Thoracic aorta (tissue), 2 donors: ENCODE data around the gene DRICH1. TPM values are rescaled to one million over a fixed set of nuclear protein-coding genes. Genes with fewer than 3 reads are reported as not detected.

Experiments
- ATAC-seq: fragments of 150-250 bp; one replicate; pipeline ENCODE4 v1.8.0; 2017; ENCODE audit warnings: low read depth; ENCODE audit not compliant: insufficient number of reproducible peaks, low FRiP score
- DNase-seq: peaks from one replicate; pipeline ENCODE4 v3.0.0-alpha.2; 2020; ENCODE audit warnings: low spot score
- H3K27ac ChIP-seq, 2 donors: fragments of 200-600 bp; sonication (generic); 1 replicate in 1 of 2; 2 replicates in 1 of 2; pipeline ENCODE4 v1.5.1; 2016; ENCODE audit warnings: mild to moderate bottlenecking in 2 of 2, moderate library complexity in 2 of 2
- H3K27me3 ChIP-seq: fragments of 200-600 bp; sonication (generic); replicated peaks from 2 replicates; pipeline ENCODE4 v1.6.0; 2016; ENCODE audit warnings: mild to moderate bottlenecking; ENCODE audit not compliant: insufficient read depth
- H3K36me3 ChIP-seq: fragments of 200-600 bp; sonication (generic); one replicate; pipeline ENCODE4 v1.5.1; 2016
- H3K4me1 ChIP-seq, 2 donors: fragments of 200-600 bp; sonication (generic); 1 replicate in 1 of 2; 2 replicates in 1 of 2; pipeline versions ENCODE4 v1.5.1 to v1.6.0; 2016; ENCODE audit warnings: low read depth in 2 of 2, mild to moderate bottlenecking in 1 of 2; ENCODE audit not compliant: control insufficient read depth in 1 of 2
- H3K4me3 ChIP-seq: fragments of 200-600 bp; sonication (generic); 2 replicates; pipeline ENCODE4 v1.5.1; 2016; ENCODE audit warnings: mild to moderate bottlenecking
- H3K9me3 ChIP-seq: fragments of 200-600 bp; sonication (generic); 2 replicates; pipeline ENCODE4 v1.5.1; 2016
- total RNA-seq, 2 donors: library from RNA; depleted of rRNA; stranded (reverse); fragments of >200 nt; gene quantifications; one replicate each; pipeline versions ENCODE4 v1.1.0 to v1.2.3, GENCODE V29; 2016
- TF ChIP-seq, protein P1 (sequence below): fragments of 200-600 bp; sonication (generic); IDR thresholded peaks from one replicate; pipeline ENCODE4 v1.5.1; 2019; ENCODE audit warnings: antibody characterized with exemption

DRICH1 gene
- total RNA-seq, 2 donors from 2014 or later = not detected

DNA sequence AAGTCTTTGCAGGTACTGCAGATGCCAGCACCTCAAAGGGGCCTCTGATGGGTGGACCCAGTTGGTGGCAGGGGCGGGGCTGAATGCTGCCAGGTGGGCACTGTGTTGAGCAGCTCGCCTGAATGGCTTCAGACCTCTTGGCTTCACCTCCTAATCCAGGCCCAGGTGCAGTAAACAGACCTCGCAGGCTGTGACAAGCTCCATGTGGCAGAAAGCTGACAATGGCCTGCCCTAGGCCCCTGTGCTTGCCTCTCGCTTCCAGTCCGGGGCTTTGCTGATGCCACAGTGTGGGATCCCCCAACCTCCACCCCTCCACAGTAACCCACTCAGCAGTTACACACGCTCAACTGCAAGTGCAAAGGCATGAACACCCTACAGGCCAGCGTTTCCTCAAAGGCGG lies 61.4 kb downstream of the DRICH1 start:
- peaks cover 0 to 9% of the 10 kb centered on the region in 2 donors for H3K4me1 ChIP-seq
- H3K9me3 ChIP-seq = no peaks in the 10 kb centered on the region
- no peak for ATAC-seq
- H3K36me3 ChIP-seq = no peaks in the 10 kb centered on the region
- H3K27ac ChIP-seq = no peak overlapping the region
- no peak for DNase-seq
- no peaks in the 10 kb centered on the region for H3K27me3 ChIP-seq
- H3K4me3 ChIP-seq = no peak overlapping the region
- TF ChIP-seq, protein P1, sequence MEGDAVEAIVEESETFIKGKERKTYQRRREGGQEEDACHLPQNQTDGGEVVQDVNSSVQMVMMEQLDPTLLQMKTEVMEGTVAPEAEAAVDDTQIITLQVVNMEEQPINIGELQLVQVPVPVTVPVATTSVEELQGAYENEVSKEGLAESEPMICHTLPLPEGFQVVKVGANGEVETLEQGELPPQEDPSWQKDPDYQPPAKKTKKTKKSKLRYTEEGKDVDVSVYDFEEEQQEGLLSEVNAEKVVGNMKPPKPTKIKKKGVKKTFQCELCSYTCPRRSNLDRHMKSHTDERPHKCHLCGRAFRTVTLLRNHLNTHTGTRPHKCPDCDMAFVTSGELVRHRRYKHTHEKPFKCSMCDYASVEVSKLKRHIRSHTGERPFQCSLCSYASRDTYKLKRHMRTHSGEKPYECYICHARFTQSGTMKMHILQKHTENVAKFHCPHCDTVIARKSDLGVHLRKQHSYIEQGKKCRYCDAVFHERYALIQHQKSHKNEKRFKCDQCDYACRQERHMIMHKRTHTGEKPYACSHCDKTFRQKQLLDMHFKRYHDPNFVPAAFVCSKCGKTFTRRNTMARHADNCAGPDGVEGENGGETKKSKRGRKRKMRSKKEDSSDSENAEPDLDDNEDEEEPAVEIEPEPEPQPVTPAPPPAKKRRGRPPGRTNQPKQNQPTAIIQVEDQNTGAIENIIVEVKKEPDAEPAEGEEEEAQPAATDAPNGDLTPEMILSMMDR = no peak

DNA sequence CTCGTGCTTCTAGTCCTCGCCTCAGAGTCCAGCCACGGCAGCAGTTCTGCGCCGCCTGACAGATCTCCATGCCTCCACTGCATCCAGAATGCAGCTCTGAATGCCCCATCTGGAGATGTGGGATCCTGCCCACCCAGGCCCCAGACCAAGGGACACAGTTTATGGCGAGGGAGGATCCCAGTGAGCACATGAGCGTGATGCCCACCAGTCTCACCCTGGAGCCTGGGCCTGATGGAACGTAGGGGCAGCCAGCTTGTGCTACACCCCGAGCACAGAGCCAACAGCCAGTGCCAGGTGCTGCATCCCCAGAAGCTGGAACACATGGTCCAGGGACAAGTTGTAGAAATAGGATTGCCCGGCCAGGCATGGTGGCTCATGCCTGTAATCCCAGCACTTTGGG lies 62.4 kb downstream of the DRICH1 start:
- Histone ChIP-seq H3K27ac (no peak overlapping the region), H3K4me1 (peaks cover 0 to 14% of the 10 kb centered on the region in 2 donors), H3K36me3 (no peaks in the 10 kb centered on the region), H3K27me3 (no peaks in the 10 kb centered on the region), H3K9me3 (no peaks in the 10 kb centered on the region), H3K4me3 (no peak overlapping the region)
- DNase-seq (no peak), ATAC-seq (no peak)
- TF ChIP-seq, protein P1 = no peak

DNA sequence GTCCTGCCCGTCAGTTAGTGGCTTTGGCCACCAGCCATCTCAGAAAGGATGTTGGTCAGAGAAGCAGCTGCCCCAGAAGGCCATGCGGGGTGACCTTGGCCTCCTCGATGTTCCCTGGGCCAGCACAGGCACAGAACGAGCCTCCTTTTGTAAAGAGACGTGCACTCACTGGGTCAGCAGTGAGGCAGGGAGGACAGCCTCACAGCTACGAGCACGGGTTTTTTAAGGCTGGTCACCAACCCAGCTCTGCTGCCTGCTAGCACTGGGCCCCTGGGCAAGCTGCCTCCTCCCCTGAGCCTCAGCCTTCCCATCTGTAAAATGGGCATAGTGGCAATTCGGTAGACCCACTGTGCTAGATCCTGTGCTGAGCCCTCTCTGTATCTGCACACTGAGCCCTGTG lies 62.8 kb downstream of the DRICH1 start:
- Histone ChIP-seq H3K4me3 (no peak overlapping the region), H3K36me3 (no peaks in the 10 kb centered on the region), H3K27ac (no peak overlapping the region), H3K4me1 (peaks cover 0 to 14% of the 10 kb centered on the region in 2 donors), H3K9me3 (no peaks in the 10 kb centered on the region), H3K27me3 (no peaks in the 10 kb centered on the region)
- DNase-seq (no peak), ATAC-seq (no peak)
- TF ChIP-seq, protein P1 = no peak

DNA sequence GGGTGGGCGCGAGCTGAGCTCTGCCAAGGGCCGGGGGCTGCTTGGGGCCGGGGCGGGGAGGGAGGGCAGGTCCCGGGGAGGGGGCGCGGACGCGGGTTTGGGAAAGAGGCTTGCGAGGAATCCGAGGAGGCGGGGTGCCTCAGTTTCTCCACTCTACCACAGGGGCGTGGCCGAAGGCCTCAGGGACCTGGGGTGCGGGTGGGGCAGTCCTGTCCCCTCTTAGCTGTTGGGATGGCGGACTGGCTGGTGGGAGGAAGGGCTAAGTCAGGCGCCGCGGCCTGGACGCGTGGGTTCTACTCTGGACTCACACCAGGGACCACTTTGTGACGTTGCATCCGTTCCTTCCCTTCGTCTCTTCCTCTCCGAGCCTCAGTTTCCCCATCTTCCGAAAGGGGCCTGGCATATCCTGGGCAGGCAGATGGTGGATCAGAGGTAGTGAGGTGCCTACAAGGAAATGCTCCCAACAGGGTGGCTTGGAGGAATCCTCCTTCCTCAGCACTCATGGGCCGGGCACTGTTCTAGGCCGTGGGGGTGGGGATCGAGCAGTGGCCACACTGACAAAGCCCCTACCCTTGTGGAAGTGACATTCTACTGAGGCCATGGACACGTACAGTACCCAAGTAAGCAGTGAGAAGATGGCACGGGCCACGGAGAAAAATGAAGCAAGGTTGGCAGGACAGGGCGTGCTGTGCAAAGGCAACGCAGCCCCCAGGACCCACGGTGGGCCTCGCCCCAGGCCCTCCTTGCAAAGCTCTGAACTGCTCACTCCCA lies 65.2 kb downstream of the DRICH1 start:
- H3K4me3 ChIP-seq = peak overlapping the region; percentile 69
- no peak for DNase-seq
- ATAC-seq = no peak
- H3K4me1 ChIP-seq = peaks cover 0 to 14% of the 10 kb centered on the region in 2 donors
- H3K36me3 ChIP-seq = no peaks in the 10 kb centered on the region
- no peaks in the 10 kb centered on the region for H3K9me3 ChIP-seq
- H3K27me3 ChIP-seq = no peaks in the 10 kb centered on the region
- no peak overlapping the region for H3K27ac ChIP-seq
- TF ChIP-seq, protein P1 = no peak

DNA sequence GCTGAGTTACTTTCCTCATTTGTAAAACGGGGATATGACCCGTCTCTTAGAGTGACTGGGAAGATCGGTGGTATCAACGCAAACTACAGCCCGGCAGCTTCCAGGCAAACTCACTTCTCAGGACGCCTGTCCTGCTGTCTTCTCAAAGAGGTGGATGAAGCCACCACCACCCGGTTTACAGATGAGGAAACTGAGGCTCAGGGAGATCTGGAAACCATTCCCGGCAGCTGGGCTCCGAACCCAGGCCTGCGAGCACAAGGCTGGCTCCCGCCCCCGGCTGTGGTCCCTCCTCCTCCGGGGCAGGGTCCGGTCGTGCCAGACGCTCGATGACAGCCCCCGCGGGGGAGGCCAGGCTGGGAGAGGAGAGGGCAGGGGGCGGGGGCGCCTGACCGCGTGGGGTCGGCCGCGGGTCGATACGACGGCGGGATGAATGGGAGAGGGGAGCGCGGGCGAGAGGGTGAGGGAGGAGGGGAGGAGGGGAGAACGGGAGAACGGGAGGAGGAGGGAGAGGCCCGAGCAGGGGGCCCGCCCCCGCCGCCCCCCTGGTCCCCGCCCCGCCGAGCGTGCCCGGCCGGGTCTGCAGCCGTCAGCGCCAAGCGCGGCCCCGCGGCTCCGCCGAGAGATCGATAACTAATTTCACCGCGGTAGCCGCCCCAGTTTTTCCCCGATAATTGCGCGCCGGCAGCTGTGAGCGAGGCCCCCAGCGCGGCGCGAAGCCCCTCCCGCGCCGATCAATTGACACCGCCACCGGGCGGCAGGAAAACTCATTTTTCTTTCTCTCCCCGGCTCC lies 66.0 kb downstream of the DRICH1 start:
- TF ChIP-seq, protein P1 = no peak
- DNase-seq (no peak), ATAC-seq (no peak)
- H3K27ac ChIP-seq = no peak overlapping the region
- peak overlapping the region; percentile 69 for H3K4me3 ChIP-seq
- peaks cover 0 to 14% of the 10 kb centered on the region in 2 donors for H3K4me1 ChIP-seq
- H3K9me3 ChIP-seq = no peaks in the 10 kb centered on the region
- H3K27me3 ChIP-seq = no peaks in the 10 kb centered on the region
- no peaks in the 10 kb centered on the region for H3K36me3 ChIP-seq
